HepG2 (cell line): ENCODE results near the gene ANO4.

Source experiments
- CREB3 ChIP-seq: sonication (generic); formaldehyde crosslinking; IDR thresholded peaks from 2 replicates; pipeline ENCODE4 v1.5.0; 2020; ENCODE audit warnings: missing genetic modification reagents
- CTCF ChIP-seq: sonication (generic); formaldehyde crosslinking; IDR thresholded peaks from 2 replicates; pipeline ENCODE4 v1.5.0; 2020; ENCODE audit warnings: mild to moderate bottlenecking, missing genetic modification reagents, moderate library complexity
- FOXM1 ChIP-seq: sonication (generic); formaldehyde crosslinking; IDR thresholded peaks from 2 replicates; pipeline ENCODE4 v1.5.0; 2020; ENCODE audit warnings: missing genetic modification reagents
- HCFC1 ChIP-seq: fragments of 150-350 bp; IDR thresholded peaks from 2 replicates; pipeline ENCODE4 v1.6.1; 2014; ENCODE audit warnings: low read depth, low read length
- HDAC6 ChIP-seq: fragments of 200-600 bp; sonication (generic); IDR thresholded peaks from 2 replicates; pipeline ENCODE4 v1.7.0; 2017; ENCODE audit warnings: mild to moderate bottlenecking, antibody characterized with exemption, low read length, low read depth
- MNT ChIP-seq: fragments of 450-650 bp; IDR thresholded peaks from 2 replicates; pipeline ENCODE4 v1.6.1; 2016
- MXI1 ChIP-seq: IDR thresholded peaks from 3 replicates; pipeline ENCODE4 v1.6.1; 2012; ENCODE audit warnings: low read depth, low read length, inconsistent platforms, borderline replicate concordance
- TP53 ChIP-seq: sonication (generic); formaldehyde crosslinking; conservative IDR thresholded peaks from 2 replicates; pipeline ENCODE4 v1.4.0; 2020; ENCODE audit warnings: missing genetic modification reagents
- ZBTB25 ChIP-seq: IDR thresholded peaks from 2 replicates; pipeline ENCODE4 v1.6.1; 2018; ENCODE audit warnings: missing genetic modification reagents
- ZBTB7A ChIP-seq: sonication (generic); formaldehyde crosslinking; IDR thresholded peaks from 2 replicates; pipeline ENCODE4 v1.8.0; 2022; ENCODE audit warnings: mild to moderate bottlenecking, missing genetic modification reagents
- ZMYM4 ChIP-seq: sonication (generic); formaldehyde crosslinking; IDR thresholded peaks from 2 replicates; pipeline ENCODE4 v1.8.1; 2023; ENCODE audit warnings: mild to moderate bottlenecking, missing genetic modification reagents

GRCh38 chr12:100857971-100858370 lies 63.4 kb downstream of the ANO4 start:
- TF ChIP-seq MXI1 (no peak), MNT (no peak), FOXM1 (CRISPR knock-in tag) (no peak), TP53 (CRISPR knock-in tag) (no peak), ZBTB7A (no peak), CREB3 (CRISPR knock-in tag) (no peak), HDAC6 (no peak), ZMYM4 (CRISPR knock-in tag) (no peak), CTCF (CRISPR knock-in tag) (no peak), HCFC1 (no peak), ZBTB25 (CRISPR knock-in tag) (no peak)
